ENCODE results near the gene CALML6.
"Not testable (repeated sequence)": the region's sequence is repeated elsewhere in the genome, so short reads cannot be mapped to it uniquely, and the experiment has no call there.

The CALML6 gene

DNA sequence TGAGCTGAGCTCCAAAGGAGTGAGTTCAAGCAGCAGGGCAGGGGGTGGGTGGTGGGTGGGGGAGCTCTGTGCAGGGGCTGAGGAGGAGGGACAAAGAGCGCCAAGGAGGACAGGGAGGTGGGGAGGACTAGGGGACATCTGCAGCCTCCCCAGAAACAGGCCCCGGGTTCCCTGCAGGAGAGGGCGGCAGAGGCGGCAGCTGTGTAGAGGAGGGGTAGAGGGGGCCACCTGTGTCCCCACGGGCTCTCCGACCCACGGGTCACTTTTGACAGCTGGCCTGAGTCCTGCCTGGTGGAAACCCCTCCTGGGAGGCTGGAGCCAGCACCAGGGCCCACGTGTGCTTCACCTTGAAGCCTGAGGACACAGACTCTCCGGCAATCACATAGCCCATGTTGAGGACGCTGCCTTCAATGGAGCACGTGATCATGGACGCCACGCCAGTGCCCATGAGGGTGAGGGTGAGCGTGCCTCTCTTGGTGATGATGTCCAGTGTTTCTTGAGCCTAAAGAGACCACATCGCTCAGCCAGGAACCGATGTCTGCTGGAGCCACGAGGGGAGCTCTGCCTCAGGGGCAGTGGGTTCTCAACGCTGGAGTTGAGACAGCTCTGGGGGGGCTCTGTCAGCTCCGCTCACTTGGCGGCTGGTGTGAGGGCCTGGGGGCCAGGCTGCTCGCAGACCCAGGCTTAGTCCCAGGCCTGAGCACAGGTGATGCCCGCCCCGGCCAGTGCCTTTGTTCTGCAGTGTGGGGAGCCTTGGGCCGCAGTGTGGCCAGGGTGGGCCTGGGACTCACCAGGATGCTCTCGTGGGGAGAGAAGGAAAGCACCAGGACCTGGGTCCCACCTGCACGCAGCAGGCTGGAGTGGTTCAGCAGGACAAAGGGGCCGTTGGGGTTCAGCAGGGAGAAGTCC lies 10.6 kb downstream of the CALML6 start:
- no peak for DNase-seq (ENCODE audit: low read depth, low spot score)

DNA sequence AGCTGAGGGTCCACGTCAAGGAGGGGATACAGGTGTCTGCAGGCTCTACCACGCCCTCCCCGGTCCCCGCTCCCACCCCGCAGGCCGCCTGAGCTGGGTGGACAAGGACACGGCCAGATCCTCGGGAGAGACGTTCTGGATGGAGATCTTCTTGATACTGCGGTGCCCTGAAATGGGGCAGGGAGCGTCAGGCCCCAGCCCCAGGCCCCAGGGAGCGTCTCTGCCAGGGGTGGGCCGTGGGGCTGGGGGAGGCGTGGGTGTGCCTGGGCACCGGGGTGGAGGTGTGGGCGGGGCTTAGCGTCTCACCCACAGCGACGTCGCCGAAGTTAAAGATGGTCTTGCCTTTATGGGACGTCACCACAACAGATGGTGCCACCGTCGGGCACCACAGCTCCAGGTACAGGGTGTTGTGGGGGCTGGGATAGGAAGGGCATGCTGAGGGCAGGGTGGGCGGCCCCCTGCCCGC lies 11.3 kb downstream of the CALML6 start:
- no peak for DNase-seq (ENCODE audit: low read depth, low spot score)

DNA sequence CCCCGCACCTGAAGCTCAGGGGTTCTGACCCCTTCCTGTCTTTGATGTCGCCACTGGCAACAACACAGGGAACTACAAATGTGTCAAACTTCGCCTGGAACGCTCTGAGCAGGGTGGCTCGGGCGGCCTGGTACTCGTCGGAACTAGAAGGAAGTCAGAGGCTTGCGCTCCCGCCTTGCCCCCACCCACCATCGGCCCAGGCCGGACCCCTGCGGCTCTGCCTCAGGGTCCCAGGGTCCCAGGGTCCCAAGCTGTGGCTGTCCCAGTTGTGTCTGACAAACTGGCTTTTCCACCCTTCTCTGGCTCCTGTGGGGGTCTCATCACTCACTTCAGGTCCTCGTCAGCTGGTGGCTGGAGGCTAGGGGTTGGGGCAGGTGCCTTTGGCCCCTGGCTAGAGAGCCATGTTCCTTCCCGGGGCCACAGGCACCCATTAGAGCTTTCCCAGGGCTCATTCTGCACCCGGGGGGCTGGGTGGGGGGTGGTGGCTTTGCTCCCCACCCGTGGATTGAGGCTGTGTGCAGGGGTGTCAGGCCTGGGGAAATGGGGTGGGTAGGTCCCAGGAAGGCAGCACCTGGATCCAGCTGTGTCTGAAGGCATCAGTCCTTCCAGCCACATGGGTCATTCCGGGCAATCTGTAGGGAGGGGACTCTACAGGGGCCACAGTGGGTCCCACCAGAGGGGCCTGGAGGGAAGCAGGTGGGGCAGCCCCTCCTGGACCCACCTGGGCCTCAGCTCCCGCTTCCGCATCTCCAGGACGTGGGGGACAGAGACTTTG lies 12.0 kb downstream of the CALML6 start:
- DNase-seq (ENCODE audit: low read depth, low spot score), result no peak

DNA sequence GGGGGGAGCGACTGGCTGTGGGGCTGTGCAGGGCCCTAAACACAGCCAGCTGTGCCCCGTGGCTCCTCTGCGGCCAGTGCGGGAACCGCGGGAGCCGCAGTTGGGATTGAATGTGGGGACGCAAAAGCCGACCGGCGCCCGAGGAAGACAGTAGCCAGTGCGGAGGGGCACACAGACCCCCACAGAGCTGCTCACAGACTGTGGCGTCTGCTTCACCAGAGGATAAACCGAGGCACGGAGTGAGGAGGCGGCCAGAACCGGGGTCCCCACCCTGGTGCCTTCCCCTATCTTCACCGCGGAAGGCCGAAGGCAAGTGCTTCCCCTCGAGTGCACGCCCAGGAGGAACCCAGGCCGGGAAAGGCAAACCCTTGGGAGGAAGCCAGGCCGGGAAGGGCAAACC lies 12.7 kb downstream of the CALML6 start:
- DNase-seq (ENCODE audit: low read depth, low spot score), result no peak

DNA sequence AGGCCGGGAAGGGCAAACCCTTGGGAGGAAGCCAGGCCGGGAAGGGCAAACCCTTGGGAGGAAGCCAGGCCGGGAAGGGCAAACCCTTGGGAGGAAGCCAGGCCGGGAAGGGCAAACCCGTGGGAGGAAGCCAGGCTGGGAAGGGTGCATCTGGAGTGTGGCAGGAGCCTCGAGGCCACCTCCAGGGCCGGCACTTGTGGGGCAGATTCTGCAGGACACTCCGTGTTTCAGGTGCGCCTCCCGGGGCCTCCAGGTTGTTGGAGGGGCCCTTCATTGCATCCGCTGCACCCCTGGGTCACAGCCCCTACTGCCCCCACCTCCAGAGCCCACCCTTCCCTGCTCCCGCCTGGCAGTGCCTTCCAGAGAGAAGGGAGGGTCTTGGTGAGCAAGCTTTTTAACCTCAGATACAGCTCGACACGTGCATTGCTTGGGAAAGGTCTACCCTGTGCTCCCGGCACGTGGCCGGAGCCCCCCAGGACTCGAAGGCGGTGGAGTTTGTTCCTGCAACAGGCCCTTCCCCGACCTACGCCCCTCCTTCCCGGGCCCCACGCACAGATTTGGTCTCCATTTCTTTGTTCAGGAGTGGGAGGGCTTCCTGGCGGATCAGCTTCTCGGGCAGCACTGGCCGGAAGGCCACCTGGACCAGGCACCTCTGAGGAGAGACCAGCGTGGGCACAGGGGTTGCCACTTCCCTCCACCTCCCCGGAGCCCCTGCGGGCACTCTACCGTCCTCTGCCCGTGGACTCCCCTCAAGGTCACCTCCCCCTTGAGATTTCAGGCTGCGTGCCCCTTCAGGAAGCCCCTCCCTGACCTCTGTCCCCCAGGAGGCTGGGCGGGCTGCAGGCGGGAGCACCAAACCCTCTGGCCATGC lies 13.4 kb downstream of the CALML6 start:
- no peak for DNase-seq (ENCODE audit: low read depth, low spot score)

DNA sequence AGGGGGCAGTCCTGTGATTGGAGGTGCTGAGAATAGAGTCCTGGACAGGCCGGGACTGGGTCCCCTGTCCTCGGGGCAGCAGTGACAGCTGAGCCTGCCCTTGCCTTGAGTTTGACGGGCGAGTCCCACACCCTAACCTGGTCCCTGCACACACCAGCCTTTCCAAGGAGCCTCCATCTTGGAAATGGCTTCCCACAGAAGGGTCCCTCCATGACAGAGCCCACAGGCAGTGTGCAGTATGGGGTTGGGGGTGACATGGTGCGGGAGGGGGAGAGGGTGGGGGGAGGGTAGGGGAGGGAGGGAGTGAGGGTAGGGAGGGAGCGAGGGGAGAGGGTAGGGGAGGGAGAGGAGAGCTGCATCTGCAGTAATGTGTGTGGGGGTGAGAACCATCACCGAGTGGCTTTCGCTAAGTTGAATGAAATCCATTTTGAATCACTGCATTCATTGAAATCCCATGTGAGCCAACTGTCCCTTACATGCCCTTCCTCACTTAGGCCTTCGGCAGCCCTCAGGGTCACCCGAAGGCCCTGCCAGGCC lies 14.1 kb downstream of the CALML6 start:
- no peak for DNase-seq (ENCODE audit: low read depth, low spot score)

DNA sequence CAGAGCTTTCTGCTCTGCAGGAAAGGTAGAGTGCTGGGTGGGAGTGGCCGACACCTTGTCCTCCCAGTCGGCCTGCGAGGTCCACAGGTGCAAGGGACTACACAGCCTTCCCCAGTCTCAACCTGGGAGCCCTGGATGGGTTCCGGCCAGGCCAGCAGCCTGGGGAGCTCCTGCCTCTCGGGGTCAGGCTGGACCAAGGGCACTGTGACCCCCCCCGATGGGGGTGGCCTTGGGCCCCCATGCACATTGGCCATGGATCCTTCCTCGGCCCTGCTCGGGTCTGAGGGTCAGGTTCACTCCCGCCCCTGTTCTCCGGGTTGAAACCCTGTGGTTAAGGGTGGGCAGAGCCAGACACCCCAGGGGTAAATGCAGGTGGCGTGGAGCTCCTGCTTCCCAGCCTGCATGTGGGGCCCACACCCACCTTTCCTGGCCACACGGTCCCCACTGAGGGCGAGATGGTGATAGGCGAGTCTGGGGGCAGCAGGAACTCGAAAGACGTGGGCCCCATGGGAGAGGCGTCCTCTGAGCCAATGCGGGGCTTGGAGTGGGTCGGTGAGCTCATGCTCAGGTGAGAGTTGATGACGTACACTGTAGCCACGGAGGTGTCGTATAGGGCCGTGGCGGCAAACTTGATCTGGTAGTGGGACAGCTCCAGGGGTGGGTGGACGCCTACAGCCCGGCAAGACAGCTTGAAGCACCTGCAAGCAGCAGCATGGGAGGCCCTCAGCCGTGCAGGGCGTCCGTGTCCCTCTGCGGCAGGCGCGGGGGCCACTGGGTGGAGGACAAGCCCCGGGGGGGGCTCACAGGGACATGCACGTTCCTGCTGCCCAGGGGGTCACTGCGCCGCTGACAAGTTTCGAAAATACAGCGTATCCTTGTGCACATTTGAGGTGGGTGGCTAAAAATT lies 14.8 kb downstream of the CALML6 start:
- no peak for DNase-seq (ENCODE audit: low read depth, low spot score)

DNA sequence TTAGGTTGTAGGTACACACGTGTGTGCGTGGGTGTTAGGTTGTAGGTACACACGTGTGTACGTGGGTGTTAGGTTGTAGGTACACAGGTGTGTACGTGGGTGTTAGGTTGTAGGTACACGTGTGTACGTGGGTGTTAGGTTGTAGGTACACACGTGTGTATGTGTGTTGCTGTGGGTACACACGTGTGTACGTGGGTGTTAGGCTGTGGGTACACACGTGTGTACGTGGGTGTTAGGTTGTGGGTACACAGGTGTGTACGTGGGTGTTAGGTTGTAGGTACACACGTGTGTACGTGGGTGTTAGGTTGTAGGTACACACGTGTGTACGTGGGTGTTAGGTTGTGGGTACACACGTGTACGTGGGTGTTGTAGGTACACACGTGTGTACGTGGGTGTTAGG lies 19.8 kb downstream of the CALML6 start:
- not testable (repeated sequence) for DNase-seq (ENCODE audit: low read depth, low spot score)

DNA sequence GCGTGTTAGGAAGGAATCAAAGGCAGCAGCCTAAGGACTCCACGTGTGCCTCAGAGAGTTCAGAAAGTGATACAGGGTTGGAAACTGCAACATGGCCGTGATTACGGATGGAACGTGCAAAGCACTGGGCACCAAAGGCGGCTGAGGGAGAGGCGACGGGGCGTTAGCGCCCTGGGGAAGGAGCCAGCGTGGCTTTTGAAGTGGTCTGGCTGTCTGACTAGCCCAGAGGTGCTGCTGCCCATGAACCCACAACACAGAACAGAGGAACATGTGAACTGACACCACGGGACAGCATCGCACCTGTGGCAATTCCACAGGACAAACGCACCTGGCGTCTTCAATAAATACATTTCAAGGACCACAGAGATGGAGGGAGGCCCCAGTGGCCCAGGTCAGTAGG lies 22.0 kb downstream of the CALML6 start:
- DNase-seq (ENCODE audit: low read depth, low spot score), result no peak

DNA sequence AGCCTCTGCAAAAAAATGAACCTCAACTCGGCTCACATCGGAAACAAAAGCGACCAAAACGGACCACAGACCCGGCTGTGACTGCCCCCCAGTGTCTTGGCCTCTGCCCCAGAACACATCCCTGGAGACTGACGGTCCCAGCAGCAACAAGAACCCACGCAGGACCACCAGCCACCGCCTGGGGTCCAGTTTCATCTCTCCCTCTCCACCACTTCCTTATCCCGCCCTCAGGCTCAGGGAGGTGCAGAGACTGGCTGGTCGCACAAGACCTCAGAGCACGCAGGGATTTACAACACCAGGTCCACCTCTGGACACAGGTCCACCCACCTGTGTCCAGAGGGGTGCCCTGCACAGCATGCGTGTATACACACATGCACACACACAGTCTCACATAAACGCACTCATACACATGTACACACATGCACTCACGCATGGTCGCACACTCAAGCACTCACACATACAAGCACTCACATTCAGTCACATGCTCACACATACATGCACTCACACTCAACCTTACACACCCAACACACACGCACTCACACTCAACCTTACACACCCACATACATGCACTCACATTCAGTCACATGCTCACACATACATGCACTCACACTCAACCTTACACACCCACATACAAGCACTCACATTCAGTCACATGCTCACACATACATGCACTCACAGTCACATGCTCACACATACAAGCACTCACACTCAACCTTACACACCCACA lies 22.7 kb downstream of the CALML6 start:
- no peak for DNase-seq (ENCODE audit: low read depth, low spot score)

DNA sequence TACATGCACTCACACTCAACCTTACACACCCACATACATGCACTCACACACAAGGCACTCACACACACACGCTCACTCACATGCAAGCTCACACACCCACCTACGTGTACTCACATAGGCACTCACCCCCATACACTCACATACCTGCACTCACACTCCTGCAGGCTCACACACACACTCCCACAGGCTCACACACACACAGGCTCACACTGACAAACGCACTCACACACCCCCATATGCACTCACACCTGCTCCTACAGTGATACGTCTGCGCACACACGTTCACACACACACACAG lies 23.2 kb downstream of the CALML6 start:
- DNase-seq (ENCODE audit: low read depth, low spot score), result no peak

DNA sequence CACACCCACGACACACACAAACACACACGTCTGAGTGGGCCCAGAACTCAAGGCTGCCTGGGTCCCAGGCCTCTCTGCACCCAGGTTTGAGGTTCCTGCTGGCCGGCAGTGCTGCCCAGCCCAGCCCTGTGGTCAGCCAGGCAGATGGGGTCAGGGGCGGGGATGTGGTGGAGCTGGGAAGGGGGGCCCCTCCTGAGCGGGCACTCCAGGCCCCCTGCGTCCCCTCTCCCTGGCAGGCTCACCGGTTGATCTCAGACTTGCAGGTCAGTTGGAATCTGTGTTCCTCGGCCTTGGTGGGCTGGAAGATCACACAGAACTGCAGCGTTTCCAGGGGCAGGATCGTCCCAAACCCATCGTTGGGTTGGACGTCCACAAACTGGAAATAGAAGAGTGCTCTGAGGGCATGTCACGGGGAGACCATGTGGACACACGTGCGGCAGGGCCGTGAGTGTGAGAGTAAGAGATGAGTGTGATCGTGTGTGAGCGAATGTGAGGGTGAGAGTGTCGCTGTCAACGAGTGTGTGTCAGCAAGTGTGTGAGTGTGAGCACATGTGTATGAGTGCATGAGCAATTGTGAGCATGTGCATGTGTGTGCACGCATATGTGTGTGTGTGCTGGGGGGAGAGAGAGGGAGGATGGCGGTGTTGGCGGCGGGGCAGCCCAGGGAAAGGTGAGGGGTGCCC lies 23.7 kb downstream of the CALML6 start:
- DNase-seq (ENCODE audit: low read depth, low spot score), result no peak

DNA sequence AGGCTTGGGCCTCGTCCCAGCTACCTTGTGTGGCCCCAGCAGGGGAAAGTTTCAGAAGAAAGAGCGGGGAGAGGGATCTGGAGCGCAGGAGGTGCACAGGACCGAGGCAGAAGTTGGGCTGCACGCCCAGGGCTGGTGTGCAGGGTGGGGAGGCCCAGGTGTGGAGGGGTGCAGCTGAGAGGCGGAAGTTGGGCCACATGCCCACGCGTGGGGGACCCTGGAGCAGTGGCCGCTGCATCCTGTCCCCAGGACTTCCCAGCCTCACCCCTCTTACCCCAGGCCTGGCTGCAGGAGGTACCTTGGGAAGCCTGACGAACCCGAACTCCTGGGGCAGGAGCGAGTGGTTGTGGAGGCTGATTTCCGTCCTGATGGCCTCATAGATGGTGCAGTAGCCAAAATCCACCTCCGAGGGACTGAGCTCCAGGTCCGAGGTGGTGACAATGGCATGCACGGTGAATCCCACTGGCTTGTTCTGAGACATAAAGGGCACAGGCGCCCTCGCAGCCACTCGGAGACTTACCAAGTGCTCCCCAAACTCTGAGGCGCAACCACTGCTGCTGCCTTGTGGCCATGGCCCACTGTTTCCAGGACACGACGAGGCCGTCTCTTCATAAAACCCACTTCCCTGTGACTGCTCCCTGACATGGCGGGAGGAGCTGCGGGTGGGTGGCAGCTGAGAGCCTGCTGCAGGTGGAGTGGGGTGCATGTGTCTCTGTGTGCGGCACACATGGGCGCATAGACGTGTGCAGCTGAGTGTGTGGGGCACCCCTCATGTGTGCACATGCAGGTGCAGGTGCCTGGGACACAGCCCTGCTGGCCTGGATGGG lies 24.4 kb downstream of the CALML6 start:
- DNase-seq (ENCODE audit: low read depth, low spot score), result no peak

DNA sequence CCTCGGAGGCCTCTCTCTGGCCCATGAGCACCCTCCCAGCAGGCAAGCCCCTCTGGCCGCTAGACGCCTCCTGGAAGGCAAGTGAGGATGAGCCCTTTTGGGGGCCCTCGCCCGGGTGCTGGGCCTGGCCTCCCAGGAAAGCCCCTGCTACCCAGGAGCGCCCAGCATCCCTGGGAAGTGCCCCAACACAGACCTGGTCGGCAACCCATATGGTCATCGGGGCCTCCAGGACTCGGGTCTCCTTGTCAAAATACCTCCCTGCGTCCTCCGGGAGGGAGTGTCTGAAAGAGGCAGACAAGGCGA lies 25.0 kb downstream of the CALML6 start:
- DNase-seq (ENCODE audit: low read depth, low spot score), result no peak

DNA sequence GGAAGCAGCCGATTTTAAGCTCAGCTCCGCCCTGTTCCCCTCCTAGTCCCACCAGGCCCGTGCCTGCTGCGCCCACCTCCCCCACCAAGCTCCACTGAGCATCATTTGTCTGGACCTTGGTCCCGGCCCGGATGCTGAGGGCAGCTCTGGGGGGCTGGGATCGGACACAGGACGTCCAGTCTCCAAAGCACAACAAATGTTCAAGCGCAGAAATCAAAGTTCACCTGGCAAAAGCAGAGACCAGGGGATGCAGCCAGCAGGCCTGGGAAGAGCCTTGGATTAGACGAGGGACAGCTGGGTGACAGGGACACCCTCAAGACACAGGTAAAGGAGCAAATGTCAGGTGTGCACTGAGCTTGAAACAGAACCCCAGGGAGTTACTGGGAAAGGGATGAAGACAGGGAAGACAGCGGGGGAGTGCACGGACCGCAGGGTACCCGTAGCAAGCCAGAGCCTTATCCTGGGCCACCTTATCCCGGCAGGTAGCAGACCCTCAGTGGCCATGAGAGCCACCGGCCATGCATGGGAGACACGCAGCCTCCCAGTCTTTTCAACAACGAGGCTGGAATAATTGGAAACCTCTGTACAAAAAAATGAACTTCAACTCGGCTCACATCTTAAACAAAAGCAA lies 26.3 kb downstream of the CALML6 start:
- no peak for DNase-seq (ENCODE audit: low read depth, low spot score)

DNA sequence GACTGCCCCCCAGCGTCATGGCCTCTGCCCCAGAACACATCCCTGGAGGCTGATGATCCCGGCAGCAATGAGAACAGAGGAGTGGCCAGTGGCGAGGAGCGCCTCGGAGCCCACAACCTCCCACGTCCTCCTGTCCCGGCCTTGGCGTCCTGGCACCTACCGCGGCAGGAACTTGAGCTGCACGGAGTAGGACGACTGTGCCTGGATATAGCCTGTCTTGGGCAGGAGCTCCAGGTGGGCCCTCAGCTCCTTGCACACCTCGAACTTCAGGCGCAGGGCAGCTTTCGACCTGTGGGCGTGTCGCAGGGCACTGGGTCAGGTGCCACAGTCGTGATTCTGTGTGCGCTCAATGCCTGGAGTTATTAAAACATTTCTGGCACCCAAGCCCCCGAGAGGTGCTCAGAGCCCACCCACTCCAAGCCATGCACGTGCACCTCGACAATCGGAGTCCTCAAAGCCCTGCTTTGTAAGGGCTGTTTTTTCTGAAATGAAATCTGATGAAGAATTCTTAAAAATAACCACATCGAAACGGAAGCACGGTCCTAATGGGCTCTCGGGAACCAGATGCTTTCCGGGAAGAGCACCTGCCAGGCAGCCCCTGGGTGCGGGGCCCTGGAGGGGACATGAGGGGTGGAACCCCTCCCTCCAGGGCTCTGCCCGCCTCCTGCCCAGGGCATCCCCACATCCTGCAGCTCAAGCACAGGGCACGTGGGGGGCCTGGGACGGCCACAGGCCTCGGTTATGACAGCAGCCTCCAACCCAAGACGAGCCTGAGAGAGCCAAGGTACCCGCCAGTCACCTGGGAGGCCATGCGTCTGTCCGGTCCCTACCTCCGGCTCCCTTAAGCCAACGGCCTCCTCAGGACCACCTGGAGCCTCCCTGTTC lies 27.1 kb downstream of the CALML6 start:
- no peak for DNase-seq (ENCODE audit: low read depth, low spot score)
